HG02840 (cell line): Measurements from ENCODE around the gene TMEM158.

Source experiments
- ATAC-seq: cut with Tn5 transposase; IDR thresholded peaks from one replicate; pipeline ENCODE4 v1.9.1; 2021; ENCODE audit warnings: mild to moderate bottlenecking, moderate library complexity, moderate number of reproducible peaks; ENCODE audit not compliant: unreplicated experiment, low FRiP score

The TMEM158 gene

DNA sequence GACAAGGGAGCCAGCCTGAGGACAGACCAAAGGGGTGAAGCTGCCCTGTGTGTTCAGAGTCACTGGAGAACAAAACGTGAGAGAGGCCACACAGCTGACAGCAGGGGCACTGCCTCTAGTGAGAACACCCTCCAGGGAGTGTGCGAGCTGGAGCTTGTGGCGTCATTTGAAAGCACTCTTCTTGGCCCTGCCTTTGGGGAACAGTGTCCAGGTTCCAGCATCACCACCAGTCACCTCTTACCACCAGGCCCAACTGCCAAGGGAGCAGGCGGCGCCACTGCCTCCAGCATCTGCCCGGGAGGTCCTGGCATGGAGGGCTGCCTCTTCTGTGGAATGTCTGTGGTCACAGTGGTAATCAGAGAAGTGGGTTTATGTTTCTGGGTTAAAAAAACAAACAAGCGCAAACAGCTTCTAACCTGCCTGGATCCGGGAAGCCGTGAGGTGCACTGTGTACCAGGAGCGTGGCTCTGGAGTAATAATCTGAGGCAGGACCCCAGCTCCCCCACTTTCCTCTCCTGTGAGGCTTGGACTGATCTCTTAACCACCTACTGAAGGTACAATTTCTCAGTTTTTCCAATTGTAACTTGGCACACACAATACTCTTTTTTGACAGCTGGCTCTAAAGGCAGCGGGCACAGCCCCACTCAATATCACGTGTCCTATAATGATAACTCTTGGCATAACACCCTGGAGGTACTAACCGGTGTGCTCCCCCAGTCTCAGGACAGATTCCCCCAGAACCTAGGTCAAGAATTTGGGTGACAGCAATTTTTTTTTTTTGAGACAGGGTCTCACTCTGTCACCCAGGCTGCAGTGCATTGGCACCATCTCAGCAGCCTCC, 47.7 kb downstream of the TMEM158 start:
- ATAC-seq, result no peak

DNA sequence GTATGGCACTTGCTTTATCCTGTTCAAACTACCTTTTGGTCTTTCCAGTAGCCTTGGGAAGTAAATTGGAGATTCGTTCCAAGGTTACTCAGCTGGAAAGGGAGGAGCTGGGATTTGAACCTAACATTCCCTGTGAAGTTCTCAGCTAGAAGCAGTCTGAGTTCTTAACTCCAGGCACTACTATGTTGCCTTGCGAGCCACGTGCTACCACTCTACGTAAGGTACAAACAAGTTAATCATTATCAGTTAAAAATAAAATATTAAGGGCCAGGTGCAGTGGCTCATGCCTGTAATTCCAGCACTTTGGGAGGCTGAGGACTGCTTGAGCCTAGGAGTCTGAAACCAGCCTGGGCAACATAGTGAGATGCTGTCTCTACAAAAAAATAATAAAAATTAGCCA, 49.2 kb downstream of the TMEM158 start:
- no peak for ATAC-seq
